MV-4-11 (cell line): ENCODE data around the gene LRMDA.

Experiments used
- DNase-seq: peaks from one replicate; lab custom pipeline; 2025; lab: John Stamatoyannopoulos, UW

The LRMDA gene

GRCh38 chr10:75776738-75777504 is 345.5 kb downstream of the LRMDA start:
- no peak for DNase-seq

- no peak for DNase-seq
These were observed 347.2 kb downstream of the LRMDA start for GRCh38 chr10:75778665-75779064.

GRCh38 chr10:75779276-75779675 is 347.9 kb downstream of the LRMDA start:
- DNase-seq: no peak

- DNase-seq: no peak
These were observed 351.2 kb downstream of the LRMDA start for GRCh38 chr10:75782463-75783248.

- DNase-seq: no peak
These were observed 357.2 kb downstream of the LRMDA start for GRCh38 chr10:75788394-75789205.

GRCh38 chr10:75793848-75794247 is 362.4 kb downstream of the LRMDA start:
- no peak for DNase-seq

GRCh38 chr10:75801121-75801520 is 369.7 kb downstream of the LRMDA start:
- DNase-seq: no peak

GRCh38 chr10:75801661-75802060 is 370.2 kb downstream of the LRMDA start:
- no peak for DNase-seq

- no peak for DNase-seq
These were observed 371.7 kb downstream of the LRMDA start for GRCh38 chr10:75803121-75803520.

GRCh38 chr10:75803816-75804552 is 372.6 kb downstream of the LRMDA start:
- DNase-seq: no peak

GRCh38 chr10:75806186-75806585 is 374.8 kb downstream of the LRMDA start:
- no peak for DNase-seq

- DNase-seq: no peak
These were observed 376.0 kb downstream of the LRMDA start for GRCh38 chr10:75807456-75807855.

- DNase-seq: no peak
These were observed 377.6 kb downstream of the LRMDA start for GRCh38 chr10:75809003-75809402.

- no peak for DNase-seq
These were observed 382.6 kb downstream of the LRMDA start for GRCh38 chr10:75814014-75814413.

GRCh38 chr10:75815066-75815465 is 383.6 kb downstream of the LRMDA start:
- DNase-seq: no peak

- DNase-seq: no peak
These were observed 385.8 kb downstream of the LRMDA start for GRCh38 chr10:75817198-75817597.

- DNase-seq: no peak
These were observed 387.1 kb downstream of the LRMDA start for GRCh38 chr10:75818552-75818951.

GRCh38 chr10:75825235-75825634 is 393.8 kb downstream of the LRMDA start:
- no peak for DNase-seq

GRCh38 chr10:75825661-75826060 is 394.2 kb downstream of the LRMDA start:
- DNase-seq: no peak

- DNase-seq: no peak
These were observed 395.4 kb downstream of the LRMDA start for GRCh38 chr10:75826846-75827245.

GRCh38 chr10:75827587-75828021 is 396.2 kb downstream of the LRMDA start:
- no peak for DNase-seq

GRCh38 chr10:75828413-75828812 is 397.0 kb downstream of the LRMDA start:
- DNase-seq: no peak
